GM12874 (cell line): ENCODE data around the gene NR2F1.

Source experiments
- CTCF ChIP-seq: IDR thresholded peaks from 2 replicates; pipeline ENCODE4 v1.5.1; 2011; ENCODE audit warnings: low read depth, mild to moderate bottlenecking, control low read depth, low read length, moderate library complexity; ENCODE audit not compliant: insufficient read depth

NR2F1 gene

DNA sequence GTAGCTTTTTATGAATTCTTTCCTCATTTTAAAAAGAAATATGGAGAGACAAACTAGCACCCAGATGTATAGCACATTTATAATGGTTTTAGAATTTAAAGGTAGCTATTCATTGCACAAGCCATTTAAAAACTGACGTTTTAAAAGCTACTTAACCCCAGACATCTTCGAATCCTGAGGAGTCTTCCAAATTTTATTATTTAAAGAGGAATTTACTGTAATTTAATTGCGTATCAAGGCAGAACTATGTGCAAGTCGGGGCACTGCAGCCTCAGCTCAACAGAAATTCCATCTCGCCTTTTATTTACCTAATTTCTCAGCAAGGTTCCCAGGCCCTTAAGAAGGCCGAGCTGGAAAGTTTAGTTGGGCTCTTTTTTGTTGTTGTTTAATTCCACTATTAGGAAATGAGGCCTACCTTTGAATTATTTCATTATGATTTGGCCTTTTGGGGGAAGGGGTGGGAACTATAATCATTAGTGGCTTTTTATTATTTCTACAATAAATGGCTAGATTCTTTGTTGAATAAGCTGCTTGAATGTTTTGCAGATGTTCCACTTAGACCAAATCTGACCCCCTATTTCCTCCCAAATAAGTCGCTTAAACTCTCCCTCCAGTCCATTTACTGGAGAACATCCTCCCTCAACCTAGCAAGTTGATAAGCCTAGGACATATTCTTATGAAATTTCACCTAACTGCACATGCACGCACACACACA, 20.2 kb downstream of the NR2F1 start:
- TF ChIP-seq CTCF, result no peak

DNA sequence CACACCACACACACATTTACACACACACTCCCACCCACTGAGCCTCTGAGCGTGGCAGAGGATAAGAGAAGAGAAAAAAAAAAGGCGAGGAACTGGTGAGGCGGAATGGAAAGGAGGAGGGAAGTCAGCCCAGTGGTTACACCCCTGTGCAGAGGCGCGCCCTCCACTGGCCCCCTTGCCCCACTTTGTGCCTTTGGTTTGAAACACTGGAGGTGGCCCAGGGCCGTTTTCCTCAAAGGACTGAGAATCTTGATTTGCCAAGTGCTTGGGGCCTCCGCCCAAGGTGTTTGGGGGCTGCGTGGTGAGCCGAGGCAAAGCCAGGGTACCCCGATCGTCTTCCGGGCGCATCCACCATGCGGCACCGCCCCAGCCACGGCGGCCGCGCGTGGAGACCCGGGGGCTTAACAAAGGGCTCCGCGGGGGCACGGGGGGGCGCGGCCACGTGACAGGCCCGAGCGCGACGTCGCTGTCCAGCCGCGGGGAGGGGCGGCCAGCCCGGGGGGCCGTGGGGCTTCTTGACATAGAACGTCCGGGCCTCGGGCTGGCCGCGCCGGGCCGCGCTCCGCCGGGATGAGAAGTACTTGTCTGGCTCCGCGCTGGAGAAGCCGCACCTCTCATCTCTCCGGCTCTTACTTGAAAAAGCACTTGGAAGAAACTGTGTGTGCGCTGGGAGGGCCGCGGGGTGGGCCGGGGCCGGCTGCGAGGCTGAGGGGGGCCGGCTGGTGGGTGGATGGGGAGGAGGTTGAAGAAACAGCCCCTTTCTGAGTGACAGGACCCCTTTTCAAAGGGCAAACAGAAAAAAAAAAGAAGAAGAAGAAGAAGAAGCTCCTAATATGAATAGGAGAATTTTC, 21.0 kb downstream of the NR2F1 start:
- no peak for TF ChIP-seq CTCF

DNA sequence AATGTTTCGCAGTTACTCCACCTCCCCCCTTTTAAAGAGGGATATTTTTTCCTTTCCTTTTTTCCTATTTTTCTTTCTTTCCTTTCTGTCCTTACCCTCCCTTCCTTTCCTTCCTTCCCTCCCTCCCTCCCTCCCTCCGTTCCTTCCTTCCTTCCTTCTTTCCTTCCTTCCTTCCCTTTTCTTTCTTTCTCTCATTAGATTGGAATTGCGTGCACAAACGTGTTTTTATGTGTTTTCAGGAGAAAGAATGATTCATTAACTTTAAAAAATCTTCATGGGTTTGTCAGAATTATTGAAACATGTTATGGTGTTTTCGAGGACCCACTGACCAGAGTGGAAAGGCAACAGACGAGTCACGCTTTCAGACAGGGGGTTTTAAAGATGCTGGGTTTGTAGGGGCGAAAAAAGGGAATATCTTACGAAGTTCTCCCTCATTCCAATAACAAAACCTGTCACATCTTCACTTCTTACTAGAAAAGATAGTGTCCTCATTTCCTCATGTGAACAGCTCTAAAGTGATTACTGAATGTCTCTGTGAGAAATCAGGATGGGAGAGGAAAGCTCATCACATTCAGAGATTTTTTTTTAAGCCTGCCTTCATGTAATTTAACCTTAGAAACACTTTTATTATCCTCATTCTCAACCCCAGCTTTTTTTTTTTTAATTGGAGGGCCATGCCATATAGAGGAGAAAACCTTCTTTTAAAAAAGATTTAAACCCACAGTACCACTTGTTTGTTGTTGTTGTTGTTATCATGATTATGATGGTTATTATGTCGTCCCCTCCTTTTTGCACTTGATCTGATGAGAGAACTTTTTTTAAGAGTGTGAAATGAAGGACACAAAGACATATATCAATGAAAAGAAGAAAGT, 21.9 kb downstream of the NR2F1 start:
- no peak for TF ChIP-seq CTCF

- TF ChIP-seq CTCF, result no peak
Observed at GRCh38 chr5:93606382-93606752, 23.3 kb downstream of the NR2F1 start.

DNA sequence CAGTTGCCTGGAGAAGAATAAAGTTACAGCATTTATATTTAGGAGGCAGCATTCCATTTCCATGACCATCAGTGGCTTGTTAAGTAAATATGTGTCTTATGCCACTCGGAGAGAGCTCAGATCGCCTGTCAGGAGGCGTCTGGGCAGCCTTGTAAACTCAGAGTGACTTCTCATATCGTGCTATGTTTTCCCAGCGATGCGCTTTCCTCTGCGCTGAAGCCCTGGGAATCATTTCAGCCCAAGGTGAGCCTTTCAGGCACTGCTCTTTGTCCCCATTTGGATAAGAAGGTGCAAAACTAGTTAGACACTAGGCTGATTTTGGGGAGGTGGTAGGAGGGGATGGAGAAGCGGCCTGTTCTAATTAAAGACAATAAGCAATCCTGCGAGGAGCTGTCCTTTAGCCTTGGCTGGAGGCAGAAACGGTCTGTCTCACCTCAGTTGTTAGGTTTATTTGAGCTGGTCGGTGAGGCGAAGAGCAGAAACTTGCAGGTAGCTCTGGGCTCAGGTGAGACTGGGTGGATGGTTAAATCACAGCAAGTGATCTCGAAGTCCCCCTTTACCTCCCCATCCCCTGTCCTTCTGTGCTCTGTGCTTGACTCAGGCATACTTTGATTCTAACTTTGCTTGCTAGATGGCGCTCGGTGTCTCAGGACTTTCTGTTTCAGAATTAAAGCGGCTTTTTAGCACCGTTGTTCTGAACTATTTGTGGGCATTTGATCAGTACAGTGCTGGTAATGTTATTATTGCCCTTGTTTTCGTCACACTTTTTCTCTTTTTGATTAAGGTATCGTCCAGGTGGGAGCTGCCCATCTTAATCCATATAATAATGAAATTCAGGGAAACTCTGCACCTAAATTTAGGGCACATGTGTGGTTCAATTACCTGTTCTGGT, 24.6 kb downstream of the NR2F1 start:
- TF ChIP-seq CTCF, result peak; percentile 67

GRCh38 chr5:93608855-93609254, 25.8 kb downstream of the NR2F1 start:
- no peak for TF ChIP-seq CTCF

GRCh38 chr5:93609762-93610161, 26.7 kb downstream of the NR2F1 start:
- no peak for TF ChIP-seq CTCF
